HUES64 (cell line): ENCODE data around the gene AKR1E2.

ENCODE experiments used
- H3K27ac ChIP-seq: 2 replicates; pipeline ENCODE4 v1.7.0; 2013; ENCODE audit warnings: low read depth, low read length, inconsistent platforms
- H3K27me3 ChIP-seq: 2 replicates; pipeline ENCODE4 v1.6.1; 2013; ENCODE audit warnings: mild to moderate bottlenecking, low read length; ENCODE audit not compliant: insufficient read depth
- H3K36me3 ChIP-seq: 2 replicates; pipeline ENCODE4 v1.6.1; 2013; ENCODE audit warnings: mild to moderate bottlenecking, low read length; ENCODE audit not compliant: insufficient read depth
- H3K4me1 ChIP-seq: 2 replicates; pipeline ENCODE4 v1.6.1; 2013; ENCODE audit warnings: mild to moderate bottlenecking, low read length, moderate library complexity; ENCODE audit not compliant: insufficient read depth
- H3K4me3 ChIP-seq: 2 replicates; pipeline ENCODE4 v1.5.1; 2013; ENCODE audit warnings: mild to moderate bottlenecking, low read length, moderate library complexity
- H3K9ac ChIP-seq: 2 replicates; pipeline ENCODE4 v1.6.1; 2013; ENCODE audit warnings: mild to moderate bottlenecking, low read depth, low read length
- H3K9me3 ChIP-seq: 2 replicates; pipeline ENCODE4 v1.6.1; 2013; ENCODE audit warnings: low read depth, low read length; ENCODE audit not compliant: insufficient read depth
- WGBS: fragments of 150-250, 120-280 bp; methylation state at CpG from one replicate; pipeline ENCODE4 v1.1.7; 2013; ENCODE audit warnings: missing lambda C conversion rate; 5-methylcytosine and 5-hydroxymethylcytosine counted together

AKR1E2 gene

DNA sequence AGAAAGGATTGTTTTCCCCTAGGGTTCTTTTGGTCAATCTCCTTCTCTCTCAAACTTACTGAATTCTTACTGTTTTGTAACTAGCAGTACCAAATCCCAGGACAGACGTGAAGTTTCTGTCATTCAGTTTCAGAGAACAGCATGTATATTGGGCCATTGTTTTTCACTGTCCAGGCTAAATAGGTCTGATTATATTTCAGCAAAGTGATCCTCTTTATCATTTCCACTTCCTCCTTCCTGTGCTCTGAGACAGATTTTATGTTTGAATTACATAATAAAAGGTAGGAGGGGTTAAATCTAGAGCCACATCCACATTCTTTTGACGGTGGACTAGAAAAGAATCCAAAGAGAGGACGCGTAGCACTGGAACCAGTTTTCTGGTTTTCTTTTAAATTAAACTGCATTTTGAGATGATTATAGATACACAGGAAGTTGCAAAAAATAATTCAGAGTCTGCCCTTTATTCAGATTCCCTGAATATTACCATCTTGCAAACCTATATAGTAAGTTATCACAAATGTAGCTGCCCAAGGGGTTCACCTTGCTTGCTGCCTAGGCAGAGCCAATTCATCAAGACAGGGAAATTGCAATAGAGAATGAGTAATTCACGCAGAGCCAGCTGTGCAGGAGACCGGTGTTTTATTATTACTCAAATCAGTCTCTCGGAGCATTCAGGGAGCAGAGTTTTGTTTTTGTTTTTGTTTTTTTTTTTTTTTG, 40.1 kb downstream of the AKR1E2 start:
- Histone ChIP-seq H3K27me3 (no peaks in the 10 kb centered on the region), H3K36me3 (no peaks in the 10 kb centered on the region), H3K27ac (no peak overlapping the region), H3K4me1 (peaks cover 10% of the 10 kb centered on the region), H3K4me3 (no peak overlapping the region), H3K9me3 (no peaks in the 10 kb centered on the region), H3K9ac (no peak overlapping the region)
- WGBS, result 93% methylated on average over 7 of the region's 7 CpGs

DNA sequence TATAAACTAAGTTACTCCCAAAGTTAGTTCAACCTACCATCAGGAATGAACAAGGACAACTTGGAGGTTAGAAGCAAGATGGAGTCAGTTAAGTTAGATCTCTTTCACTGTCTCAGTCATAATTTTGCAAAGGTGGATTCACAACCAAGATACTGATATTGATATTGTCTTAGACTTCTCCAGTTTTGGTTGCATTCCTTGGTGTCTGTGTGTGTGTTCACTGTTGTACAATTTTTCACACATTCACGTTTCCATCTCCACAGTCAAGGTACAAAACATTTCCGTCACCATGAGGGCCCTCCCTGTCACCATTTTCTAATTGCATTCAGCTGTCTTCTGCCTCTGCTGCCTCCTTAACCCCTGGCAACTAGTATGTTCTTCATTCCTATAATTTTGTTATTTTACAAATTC, 41.1 kb downstream of the AKR1E2 start:
- Histone ChIP-seq H3K4me1 (peaks cover 14% of the 10 kb centered on the region), H3K27ac (no peak overlapping the region), H3K36me3 (no peaks in the 10 kb centered on the region), H3K4me3 (no peak overlapping the region), H3K27me3 (no peaks in the 10 kb centered on the region), H3K9me3 (no peaks in the 10 kb centered on the region), H3K9ac (no peak overlapping the region)
- 96% methylated on average over 2 of the region's 2 CpGs for WGBS

DNA sequence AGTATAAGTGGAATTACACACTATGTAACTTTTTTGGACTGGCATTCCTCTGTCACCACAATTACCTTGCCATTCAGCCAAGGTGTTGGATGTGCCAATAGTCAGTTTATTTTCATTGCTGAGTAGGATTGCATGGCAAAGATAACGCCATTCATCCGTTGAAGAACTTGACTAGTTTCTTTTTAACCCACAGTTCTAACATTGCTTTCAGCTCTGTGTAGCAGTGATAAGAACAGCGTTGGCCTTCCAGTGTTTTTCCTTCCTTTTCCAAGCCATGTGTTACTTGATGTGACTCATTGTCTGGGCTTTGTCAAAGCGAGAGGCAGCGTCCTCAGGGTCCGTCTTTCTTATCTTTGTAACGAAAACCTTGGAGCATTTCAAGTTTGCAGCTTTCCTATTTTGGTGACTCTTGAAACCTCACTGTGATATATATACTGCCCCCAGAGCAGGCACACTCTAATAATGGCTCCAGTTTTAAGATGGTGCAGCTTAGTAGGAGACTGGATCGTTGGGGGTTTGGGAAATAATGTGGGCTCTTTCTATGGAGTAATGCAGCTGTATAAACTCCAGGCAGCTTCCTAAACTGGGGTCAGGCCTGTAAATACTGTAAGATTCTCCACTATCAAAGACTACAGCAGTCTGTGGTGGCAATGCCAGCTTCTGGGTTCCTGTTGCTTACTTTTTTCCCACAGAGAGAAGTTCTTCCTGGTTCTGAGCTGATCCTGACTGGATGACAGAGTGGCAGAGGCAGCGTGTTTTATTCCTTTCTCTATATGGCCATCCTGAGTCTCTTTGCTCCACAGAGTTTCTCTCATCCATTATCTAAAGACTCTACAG, 41.7 kb downstream of the AKR1E2 start:
- Histone ChIP-seq H3K9ac (no peak overlapping the region), H3K36me3 (no peaks in the 10 kb centered on the region), H3K4me1 (peaks cover 14% of the 10 kb centered on the region), H3K9me3 (no peaks in the 10 kb centered on the region), H3K27me3 (no peaks in the 10 kb centered on the region), H3K27ac (no peak overlapping the region), H3K4me3 (no peak overlapping the region)
- 91% methylated on average over 9 of the region's 9 CpGs for WGBS

DNA sequence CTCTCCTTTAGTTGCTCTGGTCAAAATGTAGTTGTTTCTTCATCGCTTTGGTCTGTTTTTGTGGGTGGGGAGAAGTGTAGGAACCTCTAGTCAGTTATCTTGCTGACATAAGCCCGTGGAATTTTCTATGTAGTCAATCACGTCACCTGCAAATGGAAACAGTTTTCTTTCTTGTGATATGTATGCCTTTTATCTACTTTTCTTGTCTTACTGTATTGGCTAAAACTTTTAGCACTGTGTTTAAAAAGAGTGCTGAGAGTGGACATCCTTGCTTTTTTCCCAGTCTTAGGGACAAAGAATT, 42.3 kb downstream of the AKR1E2 start:
- Histone ChIP-seq H3K4me3 (no peak overlapping the region), H3K27me3 (no peaks in the 10 kb centered on the region), H3K27ac (no peak overlapping the region), H3K36me3 (no peaks in the 10 kb centered on the region), H3K9me3 (no peaks in the 10 kb centered on the region), H3K9ac (no peak overlapping the region), H3K4me1 (peaks cover 14% of the 10 kb centered on the region)
- 89% methylated on average over 3 of the region's 3 CpGs for WGBS

DNA sequence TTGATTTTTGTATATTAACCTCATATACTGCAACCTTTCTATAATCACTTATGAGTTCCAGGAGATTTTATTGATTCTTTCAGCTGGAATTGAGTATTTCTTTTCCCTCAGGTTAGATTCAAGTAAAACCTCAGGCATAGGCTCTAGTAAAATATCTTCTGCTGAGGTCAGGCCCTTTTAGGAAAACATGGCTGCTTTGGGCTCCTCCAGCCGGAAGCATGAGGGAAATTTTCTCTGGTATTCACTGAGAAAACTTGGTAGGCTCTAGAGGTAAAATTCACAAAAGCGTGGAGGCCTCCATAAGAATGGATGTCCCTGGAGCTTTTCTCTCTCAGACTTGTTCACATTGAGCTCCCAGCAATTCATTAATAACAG, 56.7 kb downstream of the AKR1E2 start:
- H3K9ac ChIP-seq, result no peak overlapping the region

DNA sequence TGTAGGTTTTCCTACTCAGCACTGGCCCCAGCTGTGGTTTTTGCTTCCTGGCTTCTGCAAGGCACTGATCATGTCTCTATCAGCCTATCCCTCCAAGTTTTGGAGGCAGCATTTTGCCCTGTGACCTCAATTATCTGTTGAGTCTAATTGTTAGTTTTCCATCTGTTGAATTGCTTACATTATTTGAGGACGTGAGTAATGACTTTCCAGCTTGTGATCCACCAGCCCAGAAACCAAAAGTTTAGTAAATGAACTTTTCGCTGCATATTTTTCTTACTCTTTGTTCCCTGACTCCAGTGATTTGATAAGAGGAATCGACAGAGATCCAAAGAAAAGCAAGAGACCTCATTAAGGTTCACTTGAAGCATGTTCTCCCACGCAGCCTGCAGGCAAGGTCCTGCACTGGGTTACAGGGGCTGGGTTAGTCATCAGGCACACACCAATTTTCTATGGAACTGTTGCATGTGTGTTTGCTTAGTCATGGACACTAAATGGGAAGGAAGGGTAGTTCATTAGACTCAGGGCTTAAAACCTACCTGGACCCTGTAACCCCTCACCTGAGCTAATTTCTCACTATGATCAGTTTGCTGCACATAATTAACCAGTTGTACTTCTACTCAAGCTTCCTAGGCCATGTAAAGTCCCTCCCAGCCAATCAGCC, 57.2 kb downstream of the AKR1E2 start:
- Histone ChIP-seq H3K4me3 (no peak overlapping the region), H3K36me3 (no peaks in the 10 kb centered on the region), H3K27ac (no peak overlapping the region), H3K4me1 (no peaks in the 10 kb centered on the region), H3K9me3 (no peaks in the 10 kb centered on the region), H3K27me3 (no peaks in the 10 kb centered on the region), H3K9ac (no peak overlapping the region)
- 92% methylated on average over 4 of the region's 4 CpGs for WGBS

More for the DNA sequence above, 56.7 kb downstream of the AKR1E2 start:
- Histone ChIP-seq H3K9me3 (no peaks in the 10 kb centered on the region), H3K27me3 (no peaks in the 10 kb centered on the region), H3K4me1 (no peaks in the 10 kb centered on the region), H3K4me3 (no peak overlapping the region), H3K36me3 (no peaks in the 10 kb centered on the region), H3K27ac (no peak overlapping the region)
- WGBS, result 89% methylated on average over 2 of the region's 2 CpGs

DNA sequence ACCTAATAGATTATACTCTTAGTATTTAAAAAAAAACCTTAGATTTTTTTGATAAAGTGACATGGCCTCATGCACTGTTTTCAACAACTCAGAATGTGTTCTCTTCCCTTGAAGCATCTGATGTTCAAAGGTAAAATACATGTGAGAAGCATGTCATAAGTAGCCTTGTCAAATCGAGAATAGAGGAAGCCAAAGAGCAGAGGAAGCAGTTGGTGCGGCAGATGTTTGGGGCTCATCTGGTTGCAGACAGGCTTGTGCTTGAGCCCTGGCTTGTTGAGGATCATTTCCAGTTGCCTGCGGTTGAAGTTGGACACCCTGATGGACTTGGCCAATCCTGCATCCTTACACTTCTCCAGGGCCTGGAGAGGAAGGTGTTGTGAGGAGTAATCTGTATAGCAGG, 59.2 kb downstream of the AKR1E2 start:
- Histone ChIP-seq H3K27me3 (no peaks in the 10 kb centered on the region), H3K36me3 (no peaks in the 10 kb centered on the region), H3K9me3 (no peaks in the 10 kb centered on the region), H3K27ac (no peak overlapping the region), H3K4me1 (no peaks in the 10 kb centered on the region), H3K4me3 (no peak overlapping the region), H3K9ac (no peak overlapping the region)
- WGBS, result 68% methylated on average over 3 of the region's 3 CpGs

DNA sequence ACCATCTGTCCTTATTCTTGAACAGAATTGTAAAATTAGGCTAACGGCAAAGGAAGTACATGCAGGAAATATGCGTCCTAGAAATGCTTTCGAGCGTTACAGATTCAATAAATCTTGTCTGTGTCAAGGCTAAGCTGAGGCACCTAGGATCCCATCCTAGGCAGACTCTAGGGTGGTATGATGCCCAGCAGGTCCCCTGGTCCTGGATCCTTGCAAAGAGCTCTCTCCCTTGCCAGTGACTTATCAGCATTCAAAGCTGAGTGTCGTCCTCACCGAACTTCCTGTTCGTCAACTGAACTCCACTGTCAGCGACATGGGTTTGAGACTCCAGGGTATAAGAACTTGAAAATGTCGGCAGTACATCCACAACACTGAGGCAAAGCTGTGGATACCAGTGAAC, 61.5 kb downstream of the AKR1E2 start:
- H3K9me3 ChIP-seq, result no peaks in the 10 kb centered on the region
- H3K27ac ChIP-seq, result no peak overlapping the region
- no peak overlapping the region for H3K4me3 ChIP-seq
- H3K9ac ChIP-seq, result no peak overlapping the region
- H3K36me3 ChIP-seq, result no peaks in the 10 kb centered on the region
- no peaks in the 10 kb centered on the region for H3K4me1 ChIP-seq
- WGBS, result 97% methylated on average over 9 of the region's 9 CpGs
- no peaks in the 10 kb centered on the region for H3K27me3 ChIP-seq

DNA sequence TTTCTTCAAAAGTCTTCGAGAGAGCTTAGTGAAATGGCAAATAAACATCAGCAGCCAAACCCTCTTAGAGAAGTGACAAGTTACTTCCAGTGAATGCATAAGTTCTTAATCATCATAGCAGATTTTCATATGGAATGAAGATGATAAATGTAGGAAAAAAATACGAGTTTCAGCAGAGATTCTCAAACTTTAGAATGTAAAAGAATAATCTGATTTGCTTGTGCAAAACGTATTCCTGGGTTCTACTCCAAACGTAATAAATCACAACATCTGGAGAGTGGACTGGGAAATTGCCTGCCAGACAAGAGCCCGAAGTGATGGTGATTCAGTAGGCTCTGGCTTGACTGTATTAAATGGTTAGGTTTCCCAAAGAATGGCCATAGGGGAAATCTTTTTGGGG, 62.2 kb downstream of the AKR1E2 start:
- WGBS, result 73% methylated on average over 5 of the region's 5 CpGs
- no peaks in the 10 kb centered on the region for H3K27me3 ChIP-seq
- no peaks in the 10 kb centered on the region for H3K4me1 ChIP-seq
- no peak overlapping the region for H3K27ac ChIP-seq
- no peak overlapping the region for H3K4me3 ChIP-seq
- no peaks in the 10 kb centered on the region for H3K9me3 ChIP-seq
- no peak overlapping the region for H3K9ac ChIP-seq
- no peaks in the 10 kb centered on the region for H3K36me3 ChIP-seq

DNA sequence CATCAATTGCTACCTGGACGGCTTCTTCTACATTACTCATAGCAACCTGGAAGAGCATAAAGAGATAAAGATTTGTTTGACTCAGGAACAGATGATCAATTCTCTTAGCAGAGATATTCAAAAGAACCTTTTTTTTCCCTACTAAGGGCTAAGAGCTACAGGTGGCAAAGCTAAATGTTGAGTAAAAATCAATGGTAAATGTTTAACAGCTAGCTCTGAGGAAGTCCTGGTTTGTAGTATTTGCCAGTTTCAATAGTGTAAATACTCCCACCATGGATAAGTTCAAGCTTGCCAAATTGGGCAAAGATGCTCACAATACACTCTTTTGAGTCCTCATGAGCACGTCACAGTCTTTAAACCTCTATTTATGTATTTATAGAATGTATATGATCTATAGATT, 64.0 kb downstream of the AKR1E2 start:
- H3K36me3 ChIP-seq, result no peaks in the 10 kb centered on the region
- H3K27me3 ChIP-seq, result no peaks in the 10 kb centered on the region
- H3K27ac ChIP-seq, result no peak overlapping the region
- no peaks in the 10 kb centered on the region for H3K4me1 ChIP-seq
- H3K9ac ChIP-seq, result no peak overlapping the region
- H3K9me3 ChIP-seq, result no peaks in the 10 kb centered on the region
- no peak overlapping the region for H3K4me3 ChIP-seq
- 100% methylated on average over 1 of the region's 2 CpGs for WGBS

DNA sequence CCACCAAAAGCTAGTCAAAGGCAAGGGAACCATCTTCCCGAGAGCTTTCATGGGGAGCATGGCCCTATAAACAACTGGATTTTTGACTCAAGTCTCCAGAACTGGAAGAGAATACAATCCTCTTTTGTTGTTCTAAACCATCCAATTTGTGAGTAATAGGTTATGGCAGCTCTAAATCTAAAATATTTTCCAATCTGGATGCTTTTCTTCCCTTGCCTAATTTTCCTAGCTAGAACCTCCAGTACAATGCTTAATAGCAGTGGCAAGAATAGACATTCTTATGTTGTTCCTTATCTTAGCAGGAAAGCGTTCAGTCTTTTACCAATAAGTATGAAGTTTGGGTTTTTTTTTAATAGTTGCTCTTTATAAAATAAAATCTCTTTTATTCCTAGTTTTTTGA, 66.7 kb downstream of the AKR1E2 start:
- no peaks in the 10 kb centered on the region for H3K36me3 ChIP-seq
- H3K4me1 ChIP-seq, result no peaks in the 10 kb centered on the region
- no peaks in the 10 kb centered on the region for H3K9me3 ChIP-seq
- H3K27ac ChIP-seq, result no peak overlapping the region
- no peaks in the 10 kb centered on the region for H3K27me3 ChIP-seq
- H3K4me3 ChIP-seq, result no peak overlapping the region
- no peak overlapping the region for H3K9ac ChIP-seq
- 96% methylated on average over 1 of the region's 2 CpGs for WGBS
